Right lung (tissue), 5 donors: Measurements from ENCODE around the gene FREY1. TPM values are rescaled to one million over a fixed set of nuclear protein-coding genes. Genes with fewer than 3 reads are reported as not detected.

Experiments used
- DNase-seq, 2 donors: peaks; one replicate each; pipeline ENCODE4 v3.0.0-alpha.2; 2013
- polyA plus RNA-seq, 5 donors: library from polyadenylated mRNA; unstranded; fragments of 120-200 nt; gene quantifications; one replicate each; pipeline versions ENCODE4 v1.2.1 to v1.2.3, GENCODE V29; 2013; ENCODE audit warnings: inconsistent platforms in 1 of 5, low replicate concordance in 1 of 5; ENCODE audit not compliant: insufficient read length in 5 of 5, insufficient read depth in 1 of 5

Gene FREY1
- polyA plus RNA-seq, 5 donors, result 0.21 to 0.33 (median 0.27) TPM

GRCh38 chr11:45895553-45896259 is 11.4 kb downstream of the FREY1 start:
- no peak for DNase-seq

GRCh38 chr11:45894555-45895247 is 12.4 kb downstream of the FREY1 start:
- DNase-seq, result no peak

GRCh38 chr11:45892856-45893255 is 14.2 kb downstream of the FREY1 start:
- no peak for DNase-seq

GRCh38 chr11:45890886-45891550 is 16.1 kb downstream of the FREY1 start:
- DNase-seq, result no peak

- DNase-seq, result no peak
Measured at GRCh38 chr11:45889966-45890365, 17.1 kb downstream of the FREY1 start.

GRCh38 chr11:45889555-45889954 is 17.5 kb downstream of the FREY1 start:
- no peak for DNase-seq

- DNase-seq, result no peak
Measured at GRCh38 chr11:45887587-45887986, 19.5 kb downstream of the FREY1 start.

GRCh38 chr11:45886816-45887520 is 20.1 kb downstream of the FREY1 start:
- DNase-seq, result no peak

GRCh38 chr11:45885921-45886721 is 20.9 kb downstream of the FREY1 start:
- no peak for DNase-seq

- peak in 1 of 2 donors; percentile 26 for DNase-seq
Measured at GRCh38 chr11:45885274-45885920, 21.7 kb downstream of the FREY1 start, which contains the start of gene MAPK8IP1. Gene MAPK8IP1, plus strand, starts transcription at chr11:45885651. Its CDS starts 170 bp downstream, at chr11:45885821.

- no peak for DNase-seq
Measured at GRCh38 chr11:45884596-45885185, 22.4 kb downstream of the FREY1 start.

- DNase-seq, result no peak
Measured at GRCh38 chr11:45881708-45882368, 25.2 kb downstream of the FREY1 start.

GRCh38 chr11:45880772-45881570 is 26.1 kb downstream of the FREY1 start:
- no peak for DNase-seq

- no peak for DNase-seq
Measured at GRCh38 chr11:45879803-45880686, 27.0 kb downstream of the FREY1 start.

- DNase-seq, result no peak
Measured at GRCh38 chr11:45877845-45878244, 29.2 kb downstream of the FREY1 start.

GRCh38 chr11:45877221-45877620 is 29.9 kb downstream of the FREY1 start:
- no peak for DNase-seq

- DNase-seq, result no peak
Measured at GRCh38 chr11:45876401-45876800, 30.7 kb downstream of the FREY1 start.
